GM23248 (cell line): ENCODE data around the gene NR2F1. TPM values are rescaled to one million over a fixed set of nuclear protein-coding genes. Genes with fewer than 3 reads are reported as not detected.
A peak's percentile ranks its signal among the peaks of the same experiment; 100 is the strongest.

ENCODE experiments used
- DNase-seq: peaks from one replicate; pipeline ENCODE4 v3.0.0-alpha.2; 2015
- H2AFZ ChIP-seq: fragments of 200-600 bp; sonication (generic); 2 replicates; pipeline ENCODE4 v1.6.1; 2016; ENCODE audit warnings: antibody characterized with exemption
- H3F3A ChIP-seq: fragments of 200-600 bp; sonication (generic); 2 replicates; pipeline ENCODE4 v1.6.1; 2016; ENCODE audit warnings: mild to moderate bottlenecking, antibody characterized with exemption, mixed run types; ENCODE audit not compliant: insufficient read depth
- H3K27ac ChIP-seq: fragments of 200-600 bp; sonication (generic); 2 replicates; pipeline ENCODE4 v1.5.1; 2016; ENCODE audit warnings: mild to moderate bottlenecking
- H3K27me3 ChIP-seq: fragments of 200-600 bp; sonication (generic); replicated peaks from 2 replicates; pipeline ENCODE4 v1.6.1; 2016; ENCODE audit warnings: mild to moderate bottlenecking; ENCODE audit not compliant: insufficient read depth
- H3K36me3 ChIP-seq: fragments of 200-600 bp; sonication (generic); 2 replicates; pipeline ENCODE4 v1.6.1; 2016; ENCODE audit warnings: low read depth, mild to moderate bottlenecking
- H3K4me1 ChIP-seq: fragments of 200-600 bp; sonication (generic); 2 replicates; pipeline ENCODE4 v1.6.1; 2016; ENCODE audit warnings: mild to moderate bottlenecking; ENCODE audit not compliant: insufficient read depth
- H3K4me2 ChIP-seq: fragments of 200-600 bp; sonication (generic); one replicate; pipeline ENCODE4 v1.6.1; 2016; ENCODE audit warnings: mild to moderate bottlenecking; ENCODE audit not compliant: unreplicated experiment
- H3K4me3 ChIP-seq: fragments of 200-600 bp; sonication (generic); 2 replicates; pipeline ENCODE4 v1.5.1; 2016; ENCODE audit warnings: mild to moderate bottlenecking
- H3K79me2 ChIP-seq: fragments of 200-600 bp; sonication (generic); 2 replicates; pipeline ENCODE4 v1.6.1; 2016; ENCODE audit warnings: mild to moderate bottlenecking; ENCODE audit not compliant: insufficient read depth
- H3K9ac ChIP-seq: fragments of 200-600 bp; sonication (generic); 2 replicates; pipeline ENCODE4 v1.6.1; 2016; ENCODE audit warnings: mild to moderate bottlenecking
- H3K9me2 ChIP-seq: fragments of 200-600 bp; sonication (generic); 2 replicates; pipeline ENCODE4 v1.6.1; 2016; ENCODE audit warnings: mixed run types, mild to moderate bottlenecking, moderate library complexity; ENCODE audit not compliant: insufficient read depth
- H3K9me3 ChIP-seq: fragments of 200-600 bp; sonication (generic); one replicate; pipeline ENCODE4 v1.6.1; 2017; ENCODE audit warnings: low read depth
- H4K20me1 ChIP-seq: fragments of 200-600 bp; sonication (generic); 2 replicates; pipeline ENCODE4 v1.6.0; 2016; ENCODE audit not compliant: insufficient read depth
- EZH2 ChIP-seq: fragments of 200-600 bp; sonication (generic); IDR thresholded peaks from 2 replicates; pipeline ENCODE4 v1.6.1; 2018; ENCODE audit warnings: antibody characterized with exemption, mild to moderate bottlenecking; ENCODE audit not compliant: insufficient read depth, poor library complexity, severe bottlenecking
- EZH2phosphoT487 ChIP-seq: fragments of 200-600 bp; sonication (generic); IDR thresholded peaks from 2 replicates; pipeline ENCODE4 v1.6.1; 2018; ENCODE audit warnings: antibody characterized with exemption, moderate library complexity, mild to moderate bottlenecking, low read depth; ENCODE audit not compliant: insufficient read depth
- WGBS, 2 experiments: methylation state at CpG; one replicate each; pipeline ENCODE4 v1.1.6; 2015 to 2017; ENCODE audit warnings: low lambda C conversion rate in 2 of 2, low coverage in 1 of 2; ENCODE audit errors: missing lambda C conversion rate in 2 of 2; 5-methylcytosine and 5-hydroxymethylcytosine counted together
- in situ Hi-C: fragments of 300-500 bp; cut with MboI; formaldehyde crosslinking; loops from 2 replicates; pipeline ENCODE4 v1.15.0; 2020
- microRNA counts: library from miRNA; unstranded; fragments of <30 nt; microRNA quantifications from one replicate; lab custom pipeline; 2016
- polyA plus RNA-seq: library from polyadenylated mRNA; unstranded; fragments of >200 nt; fragmentation: Nextera tagmentation; extraction: Ambion mirVana; gene quantifications from 2 replicates; pipeline ENCODE4 v1.2.1, GENCODE V29; 2016
- total RNA-seq: library from RNA; depleted of rRNA; stranded (reverse); fragments of >200 nt; shearing (Covaris generic); gene quantifications from 2 replicates; pipeline ENCODE4 v1.2.3, GENCODE V29; 2014; rRNA removed

The NR2F1 gene
- total and polyA plus RNA-seq, 2 experiments from 2014 or later, result 5.6 to 14.3 TPM

- no peaks in the 10 kb centered on the region for H3K4me1 ChIP-seq
- H3K4me2 ChIP-seq, result no peak overlapping the region
- H3K4me3 ChIP-seq, result no peak overlapping the region
- no peaks in the 10 kb centered on the region for H4K20me1 ChIP-seq
- no peaks in the 10 kb centered on the region for H3K79me2 ChIP-seq
- no peaks in the 10 kb centered on the region for H3K27me3 ChIP-seq
- no peak overlapping the region for H2AFZ ChIP-seq
- TF ChIP-seq EZH2phosphoT487 (no peak), EZH2 (no peak)
- no peak for DNase-seq
- 84 to 100% methylated on average over 1 of the region's 1 CpG for WGBS, 2 experiments
- no peaks in the 10 kb centered on the region for H3K36me3 ChIP-seq
- H3K27ac ChIP-seq, result no peak overlapping the region
- no peaks in the 10 kb centered on the region for H3K9me2 ChIP-seq
- H3K9me3 ChIP-seq, result no peaks in the 10 kb centered on the region
- H3K9ac ChIP-seq, result no peak overlapping the region
- in situ Hi-C loops, result no loop called here
- no peaks in the 10 kb centered on the region for H3F3A ChIP-seq
These were observed 53.8 kb downstream of the NR2F1 start for GRCh38 chr5:93636837-93637236.

- WGBS, 2 experiments, result 87 to 90% methylated on average over 2 of the region's 2 CpGs
- TF ChIP-seq EZH2 (no peak), EZH2phosphoT487 (no peak)
- H3K36me3 ChIP-seq, result no peaks in the 10 kb centered on the region
- no peaks in the 10 kb centered on the region for H4K20me1 ChIP-seq
- H3K9me3 ChIP-seq, result no peaks in the 10 kb centered on the region
- H3K9ac ChIP-seq, result no peak overlapping the region
- H3F3A ChIP-seq, result no peaks in the 10 kb centered on the region
- no peaks in the 10 kb centered on the region for H3K27me3 ChIP-seq
- no peaks in the 10 kb centered on the region for H3K4me1 ChIP-seq
- H3K27ac ChIP-seq, result no peak overlapping the region
- H3K4me3 ChIP-seq, result no peak overlapping the region
- no peak overlapping the region for H3K4me2 ChIP-seq
- no peaks in the 10 kb centered on the region for H3K9me2 ChIP-seq
- no peak for DNase-seq
- H3K79me2 ChIP-seq, result no peaks in the 10 kb centered on the region
- in situ Hi-C loops, result no loop called here
- H2AFZ ChIP-seq, result no peak overlapping the region
These were observed 54.7 kb downstream of the NR2F1 start for GRCh38 chr5:93637697-93638096.

DNA sequence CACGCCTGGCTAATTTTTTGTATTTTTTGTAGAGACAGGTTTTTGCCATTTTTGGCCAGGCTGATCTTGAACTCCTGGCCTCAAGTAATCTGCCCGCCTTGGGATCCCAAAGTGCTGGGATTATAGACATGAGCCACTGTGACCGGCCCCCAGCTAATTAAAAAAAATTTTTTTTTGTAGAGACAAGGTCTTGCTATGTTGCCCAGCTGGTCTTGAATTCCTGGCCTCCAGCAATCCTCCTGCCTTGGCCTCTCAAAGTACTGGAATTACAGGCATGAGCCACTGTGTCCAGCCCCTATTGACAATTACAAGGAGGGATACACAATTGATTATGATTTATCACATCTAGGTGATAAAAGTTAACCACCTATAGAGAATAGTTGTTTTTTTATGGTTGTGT is 59.5 kb downstream of the NR2F1 start:
- H3K9me2 ChIP-seq, result no peaks in the 10 kb centered on the region
- no peaks in the 10 kb centered on the region for H3K9me3 ChIP-seq
- no peak for DNase-seq
- TF ChIP-seq EZH2phosphoT487 (no peak), EZH2 (no peak)
- no peaks in the 10 kb centered on the region for H3K36me3 ChIP-seq
- no peak overlapping the region for H3K9ac ChIP-seq
- in situ Hi-C loops, result no loop called here
- H3K4me1 ChIP-seq, result no peaks in the 10 kb centered on the region
- no peak overlapping the region for H3K27ac ChIP-seq
- H3K4me3 ChIP-seq, result no peak overlapping the region
- no peaks in the 10 kb centered on the region for H3K79me2 ChIP-seq
- no peak overlapping the region for H2AFZ ChIP-seq
- no peaks in the 10 kb centered on the region for H3F3A ChIP-seq
- H3K4me2 ChIP-seq, result no peak overlapping the region
- H4K20me1 ChIP-seq, result no peaks in the 10 kb centered on the region
- H3K27me3 ChIP-seq, result no peaks in the 10 kb centered on the region
- 91 to 96% methylated on average over 3 of the region's 3 CpGs for WGBS, 2 experiments

MicroRNAs encoded within 50 kb of the gene (microRNA counts, 767-probe panel; counts per million panel counts)
- microRNA hsa-miR-2277-3p (lab: Ali Mortazavi, UCI) (447 counts per million, percentile 86 among the panel's probes with 10 or more counts), microRNA hsa-miR-2277-5p (lab: Ali Mortazavi, UCI) (447 counts per million, percentile 86 among the panel's probes with 10 or more counts)

Other genes with a start within 250 kb of the NR2F1 start
- 8.3 and 13.4 TPM in 2 replicates for gene NR2F1-AS1, start 2.0 kb upstream of the NR2F1 start, total RNA-seq
- gene NR2F1-AS1, start 2.0 kb upstream of the NR2F1 start, polyA plus RNA-seq, result 33.7 and 36.0 TPM in 2 replicates
- gene POU5F2, start 158.4 kb downstream of the NR2F1 start, total RNA-seq, result 0.32 and 0.76 TPM in 2 replicates
- 0.08 and 0.16 TPM in 2 replicates for gene POU5F2, start 158.4 kb downstream of the NR2F1 start, polyA plus RNA-seq